Measurements from ENCODE around the gene MAPK1IP1L.

DNA sequence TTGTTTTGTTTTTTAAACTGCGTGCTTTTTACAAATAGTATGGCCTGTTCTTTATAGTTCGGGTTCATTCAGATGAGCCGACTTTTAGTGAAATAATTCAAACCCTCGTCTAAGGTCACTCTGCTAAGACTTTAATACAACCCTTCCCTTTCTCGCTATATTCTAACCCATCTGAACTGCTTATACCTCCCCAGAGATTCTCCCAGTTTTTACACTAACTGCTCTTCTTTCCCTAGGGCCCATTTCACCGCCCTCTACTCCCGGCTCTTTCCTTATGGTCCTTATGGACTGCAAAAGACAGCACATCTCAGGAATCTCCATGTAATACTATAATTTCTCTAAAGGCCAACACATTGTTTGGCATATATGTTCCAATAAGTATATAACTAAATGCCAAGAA is 2.1 kb downstream of the MAPK1IP1L start:
- TF ChIP-seq CTCF (IDR thresholded peaks at IDR 0.05; ENCODE audit: insufficient read depth, low read length): no peak
- TF ChIP-seq POLR2AphosphoS5 (IDR thresholded peaks at IDR 0.05; ENCODE audit: low read depth): no peak
- TF ChIP-seq REST (IDR thresholded peaks at IDR 0.05; ENCODE audit: insufficient replicate concordance, low read depth): no peak
- TF ChIP-seq SPI1 (IDR thresholded peaks at IDR 0.05; ENCODE audit: borderline replicate concordance, low read depth): no peak
